ENCODE results near the gene EEPD1.

DNA sequence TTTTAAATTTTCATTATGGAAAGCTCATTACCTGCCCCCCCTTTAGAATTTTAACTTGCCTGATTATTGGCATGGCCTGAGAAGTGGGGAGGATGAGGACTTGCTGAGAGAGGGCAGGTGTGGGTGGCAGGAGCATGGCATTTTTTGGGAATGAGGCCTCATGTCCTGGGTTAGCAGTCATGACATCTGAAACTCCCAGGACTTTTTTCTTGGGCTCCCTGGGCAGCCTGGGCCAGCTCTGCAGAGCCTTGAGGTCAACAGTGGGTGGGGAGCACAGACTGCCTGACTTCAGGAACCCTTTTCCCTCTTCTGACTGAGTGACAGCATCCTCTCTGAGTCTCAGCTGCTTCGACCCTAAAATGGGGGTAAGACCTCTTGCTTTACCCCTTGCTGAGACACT is 46.3 kb downstream of the EEPD1 start:
- TF ChIP-seq EZH2 (IDR thresholded peaks at IDR 0.05; ENCODE audit: borderline replicate concordance, low read depth, low read length, severe bottlenecking) = no peak
- no peak for TF ChIP-seq CTCF (IDR thresholded peaks at IDR 0.05; ENCODE audit: borderline replicate concordance, extremely low read depth, low read length, poor library complexity, severe bottlenecking)

Data from DND-41 (cell line).